ENCODE data around the gene IL17RE.

Gene IL17RE

GRCh38 chr3:9876991-9877390 is 25.7 kb upstream of the IL17RE start:
- Histone ChIP-seq H3K79me2 (ENCODE audit: control insufficient read depth, low read length) (no peaks in the 10 kb centered on the region), H3K36me3 (ENCODE audit: control insufficient read depth, low read length) (no peaks in the 10 kb centered on the region), H3K4me1 (ENCODE audit: control insufficient read depth, low read length) (no peaks in the 10 kb centered on the region), H3K9me2 (replicated peaks; ENCODE audit: control insufficient read depth, low read length) (no peaks in the 10 kb centered on the region), H3K4me2 (ENCODE audit: low read length) (no peak overlapping the region), H3K4me3 (ENCODE audit: low read length) (no peak overlapping the region), H3K9me3 (ENCODE audit: control insufficient read depth, insufficient read depth, low read length) (no peaks in the 10 kb centered on the region), H3K27me3 (ENCODE audit: control insufficient read depth, low read length) (peaks cover 23% of the 10 kb centered on the region), H3F3A (ENCODE audit: control insufficient read depth, insufficient read depth) (no peaks in the 10 kb centered on the region), H3K27ac (ENCODE audit: low read depth, low read length) (no peak overlapping the region), H4K20me1 (ENCODE audit: control insufficient read depth, insufficient read depth, low read depth, low read length) (no peaks in the 10 kb centered on the region)
- TF ChIP-seq, protein P1, sequence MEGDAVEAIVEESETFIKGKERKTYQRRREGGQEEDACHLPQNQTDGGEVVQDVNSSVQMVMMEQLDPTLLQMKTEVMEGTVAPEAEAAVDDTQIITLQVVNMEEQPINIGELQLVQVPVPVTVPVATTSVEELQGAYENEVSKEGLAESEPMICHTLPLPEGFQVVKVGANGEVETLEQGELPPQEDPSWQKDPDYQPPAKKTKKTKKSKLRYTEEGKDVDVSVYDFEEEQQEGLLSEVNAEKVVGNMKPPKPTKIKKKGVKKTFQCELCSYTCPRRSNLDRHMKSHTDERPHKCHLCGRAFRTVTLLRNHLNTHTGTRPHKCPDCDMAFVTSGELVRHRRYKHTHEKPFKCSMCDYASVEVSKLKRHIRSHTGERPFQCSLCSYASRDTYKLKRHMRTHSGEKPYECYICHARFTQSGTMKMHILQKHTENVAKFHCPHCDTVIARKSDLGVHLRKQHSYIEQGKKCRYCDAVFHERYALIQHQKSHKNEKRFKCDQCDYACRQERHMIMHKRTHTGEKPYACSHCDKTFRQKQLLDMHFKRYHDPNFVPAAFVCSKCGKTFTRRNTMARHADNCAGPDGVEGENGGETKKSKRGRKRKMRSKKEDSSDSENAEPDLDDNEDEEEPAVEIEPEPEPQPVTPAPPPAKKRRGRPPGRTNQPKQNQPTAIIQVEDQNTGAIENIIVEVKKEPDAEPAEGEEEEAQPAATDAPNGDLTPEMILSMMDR (IDR thresholded peaks at IDR 0.05; ENCODE audit: low read depth, low read length, poor library complexity, severe bottlenecking), result no peak
- TF ChIP-seq EZH2phosphoT487 (IDR thresholded peaks at IDR 0.05; ENCODE audit: borderline replicate concordance, low read length), result no peak

DNA sequence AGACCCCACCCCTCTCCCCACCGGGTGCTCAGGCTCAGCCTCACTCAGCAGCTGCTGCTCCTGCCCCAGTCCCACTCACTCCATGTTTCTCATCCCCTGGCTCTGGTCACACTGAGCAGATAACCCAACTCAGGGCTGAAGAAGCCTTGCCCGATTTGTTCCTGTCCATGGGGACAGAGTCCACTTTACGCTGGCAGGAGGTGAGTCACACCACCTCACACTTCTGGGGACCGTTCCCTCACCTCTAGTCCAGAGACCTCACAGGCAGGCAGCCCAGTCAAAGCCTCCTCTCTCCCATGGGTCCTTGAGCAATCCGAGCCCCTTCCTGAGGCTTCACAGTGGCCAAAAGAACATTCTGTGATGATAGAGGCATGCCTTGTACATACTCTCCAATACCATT is 23.9 kb upstream of the IL17RE start:
- Histone ChIP-seq H4K20me1 (ENCODE audit: control insufficient read depth, insufficient read depth, low read depth, low read length) (no peaks in the 10 kb centered on the region), H3K4me3 (ENCODE audit: low read length) (no peak overlapping the region), H3K9me3 (ENCODE audit: control insufficient read depth, insufficient read depth, low read length) (no peaks in the 10 kb centered on the region), H3K4me1 (ENCODE audit: control insufficient read depth, low read length) (no peaks in the 10 kb centered on the region), H3K4me2 (ENCODE audit: low read length) (no peak overlapping the region), H3K27ac (ENCODE audit: low read depth, low read length) (no peak overlapping the region), H3K36me3 (ENCODE audit: control insufficient read depth, low read length) (no peaks in the 10 kb centered on the region), H3F3A (ENCODE audit: control insufficient read depth, insufficient read depth) (no peaks in the 10 kb centered on the region), H3K27me3 (ENCODE audit: control insufficient read depth, low read length) (peaks cover 23% of the 10 kb centered on the region), H3K79me2 (ENCODE audit: control insufficient read depth, low read length) (no peaks in the 10 kb centered on the region), H3K9me2 (replicated peaks; ENCODE audit: control insufficient read depth, low read length) (no peaks in the 10 kb centered on the region)
- no peak for TF ChIP-seq EZH2phosphoT487 (IDR thresholded peaks at IDR 0.05; ENCODE audit: borderline replicate concordance, low read length)
- TF ChIP-seq, protein P1 (IDR thresholded peaks at IDR 0.05; ENCODE audit: low read depth, low read length, poor library complexity, severe bottlenecking), result no peak

GRCh38 chr3:9879830-9880549 is 22.7 kb upstream of the IL17RE start, which contains the start of gene CIDEC:
TSS of gene CIDEC (minus strand) at chr3:9880253. CDS start at chr3:9878486, 1,767 bp downstream.
- Histone ChIP-seq H3K4me1 (ENCODE audit: control insufficient read depth, low read length) (no peaks in the 10 kb centered on the region), H3K4me3 (ENCODE audit: low read length) (no peak within 1 kb of the TSS), H3K4me2 (ENCODE audit: low read length) (no peak within 1 kb of the TSS), H3K27me3 (ENCODE audit: control insufficient read depth, low read length) (peaks cover 23% of the 10 kb centered on the region), H4K20me1 (ENCODE audit: control insufficient read depth, insufficient read depth, low read depth, low read length) (no peaks in the 10 kb centered on the region), H3K79me2 (ENCODE audit: control insufficient read depth, low read length) (no peaks in the 10 kb centered on the region), H3F3A (ENCODE audit: control insufficient read depth, insufficient read depth) (no peaks in the 10 kb centered on the region), H3K9me3 (ENCODE audit: control insufficient read depth, insufficient read depth, low read length) (no peaks in the 10 kb centered on the region), H3K9me2 (replicated peaks; ENCODE audit: control insufficient read depth, low read length) (no peaks in the 10 kb centered on the region), H3K36me3 (ENCODE audit: control insufficient read depth, low read length) (no peaks in the 10 kb centered on the region), H3K27ac (ENCODE audit: low read depth, low read length) (no peak within 1 kb of the TSS)
- TF ChIP-seq, protein P1 (IDR thresholded peaks at IDR 0.05; ENCODE audit: low read depth, low read length, poor library complexity, severe bottlenecking), result no peak
- no peak for TF ChIP-seq EZH2phosphoT487 (IDR thresholded peaks at IDR 0.05; ENCODE audit: borderline replicate concordance, low read length)
